ENCODE results near the gene GRIK3.

Gene GRIK3

DNA sequence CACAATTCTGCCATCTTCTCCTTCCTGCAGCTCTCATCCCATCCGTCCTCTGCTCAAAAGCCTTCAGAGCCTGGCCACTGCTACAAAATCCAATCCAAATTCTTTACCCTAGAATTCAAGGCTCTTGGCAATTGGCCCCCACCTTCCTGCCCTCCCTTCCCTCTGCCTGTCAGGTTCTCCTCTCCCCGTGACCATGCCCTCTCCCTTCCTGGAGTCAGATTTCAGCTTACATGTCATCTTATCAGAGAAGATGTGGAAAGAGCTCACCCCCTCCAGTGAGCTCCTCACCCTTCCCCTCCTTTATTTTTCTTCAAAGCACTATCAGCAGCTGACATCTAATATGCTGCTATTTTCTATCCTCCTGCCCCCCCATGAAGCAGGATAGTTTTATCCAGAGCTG lies 86.9 kb downstream of the GRIK3 start:
- Mint-ChIP-seq H3K27ac (no peak overlapping the region), H3K4me3 (no peak overlapping the region), H3K4me1 (ENCODE audit: low read depth) (no peaks in the 10 kb centered on the region), H3K9me3 (no peaks in the 10 kb centered on the region), H3K36me3 (ENCODE audit: low read depth) (no peaks in the 10 kb centered on the region), H3K27me3 (peaks cover 3% of the 10 kb centered on the region)
- intact Hi-C loops (cut with micrococcal nuclease) = no loop called here

DNA sequence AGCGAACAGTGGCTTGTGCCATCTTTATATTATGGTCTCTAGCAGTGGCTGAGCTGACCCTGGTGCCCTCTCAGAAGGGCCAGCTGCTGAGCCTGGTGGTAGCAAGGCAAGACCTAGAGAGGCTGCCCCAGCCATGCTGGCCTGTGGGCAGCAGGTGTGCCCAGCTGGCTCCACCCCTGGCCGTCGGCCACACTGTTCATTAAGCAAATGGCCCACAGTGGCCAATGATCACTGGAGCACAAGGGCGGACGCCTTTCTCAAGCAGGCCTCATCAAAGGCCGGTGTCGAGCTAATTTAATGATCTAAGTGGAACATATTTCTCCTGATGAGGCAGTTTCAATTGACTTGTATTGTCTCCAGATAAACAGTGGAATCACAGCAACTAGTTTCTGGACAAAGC lies 89.4 kb downstream of the GRIK3 start:
- H3K27me3 Mint-ChIP-seq = peaks cover 7% of the 10 kb centered on the region
- intact Hi-C loops (cut with micrococcal nuclease) = no loop called here

DNA sequence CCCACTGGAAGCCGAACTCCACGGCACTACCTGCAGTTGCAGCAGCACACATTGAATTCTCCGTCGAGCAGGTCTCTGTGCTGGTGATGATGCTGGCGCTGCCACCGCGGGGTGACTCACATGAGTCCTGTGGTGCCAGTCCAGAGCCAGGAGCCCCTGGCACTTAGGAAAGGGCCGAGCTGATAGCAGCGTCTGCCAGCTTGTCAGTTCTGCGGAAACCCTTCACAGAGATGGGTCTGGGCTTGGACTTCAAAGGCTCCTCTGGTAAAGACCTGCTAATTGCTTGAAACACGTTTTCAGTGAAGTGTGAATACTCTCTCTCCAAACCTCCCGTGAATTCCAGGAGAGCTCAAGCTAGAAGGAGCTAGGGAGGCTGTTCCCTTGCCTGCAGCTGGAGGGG lies 92.2 kb downstream of the GRIK3 start:
- no peaks in the 10 kb centered on the region for H3K4me1 Mint-ChIP-seq (ENCODE audit: low read depth)
- H3K27me3 Mint-ChIP-seq = peaks cover 7% of the 10 kb centered on the region
- H3K4me3 Mint-ChIP-seq = no peak overlapping the region
- no peaks in the 10 kb centered on the region for H3K9me3 Mint-ChIP-seq
- intact Hi-C loops (cut with micrococcal nuclease) = no loop called here
- H3K27ac Mint-ChIP-seq = no peak overlapping the region
- H3K36me3 Mint-ChIP-seq (ENCODE audit: low read depth) = no peaks in the 10 kb centered on the region

More for the DNA sequence above, 89.4 kb downstream of the GRIK3 start:
- no peak overlapping the region for H3K27ac Mint-ChIP-seq
- no peak overlapping the region for H3K4me3 Mint-ChIP-seq
- no peaks in the 10 kb centered on the region for H3K9me3 Mint-ChIP-seq
- no peaks in the 10 kb centered on the region for H3K4me1 Mint-ChIP-seq (ENCODE audit: low read depth)
- no peaks in the 10 kb centered on the region for H3K36me3 Mint-ChIP-seq (ENCODE audit: low read depth)

- Mint-ChIP-seq H3K36me3 (ENCODE audit: low read depth) (no peaks in the 10 kb centered on the region), H3K9me3 (no peaks in the 10 kb centered on the region), H3K4me3 (no peak overlapping the region), H3K27me3 (peaks cover 10% of the 10 kb centered on the region), H3K27ac (no peak overlapping the region), H3K4me1 (ENCODE audit: low read depth) (no peaks in the 10 kb centered on the region)
- intact Hi-C loops (cut with micrococcal nuclease) = no loop called here
Measured at GRCh38 chr1:36941316-36941978, 92.9 kb downstream of the GRIK3 start.

DNA sequence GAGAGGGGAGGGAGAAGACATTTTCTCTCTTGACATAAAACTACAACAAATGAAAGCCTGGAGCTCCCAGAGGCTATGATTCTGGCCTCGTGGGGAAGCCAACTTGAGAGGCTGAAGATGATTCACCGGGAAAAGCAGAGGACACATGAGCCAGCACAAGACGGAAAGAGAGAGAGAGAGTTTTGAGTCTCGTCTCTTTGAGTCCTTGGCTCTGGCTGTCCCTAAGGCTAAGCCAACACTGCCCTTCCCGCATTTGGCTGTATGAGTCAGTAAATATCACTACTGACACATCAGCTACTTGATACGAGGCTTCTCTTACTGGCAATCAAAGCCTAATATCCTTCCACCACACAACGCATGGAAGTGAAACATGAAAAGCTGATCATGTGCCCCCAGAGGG lies 95.5 kb downstream of the GRIK3 start:
- Mint-ChIP-seq H3K9me3 (no peaks in the 10 kb centered on the region), H3K4me3 (no peak overlapping the region), H3K27me3 (peaks cover 13% of the 10 kb centered on the region), H3K4me1 (ENCODE audit: low read depth) (no peaks in the 10 kb centered on the region), H3K36me3 (ENCODE audit: low read depth) (no peaks in the 10 kb centered on the region), H3K27ac (no peak overlapping the region)
- intact Hi-C loops (cut with micrococcal nuclease) = no loop called here

DNA sequence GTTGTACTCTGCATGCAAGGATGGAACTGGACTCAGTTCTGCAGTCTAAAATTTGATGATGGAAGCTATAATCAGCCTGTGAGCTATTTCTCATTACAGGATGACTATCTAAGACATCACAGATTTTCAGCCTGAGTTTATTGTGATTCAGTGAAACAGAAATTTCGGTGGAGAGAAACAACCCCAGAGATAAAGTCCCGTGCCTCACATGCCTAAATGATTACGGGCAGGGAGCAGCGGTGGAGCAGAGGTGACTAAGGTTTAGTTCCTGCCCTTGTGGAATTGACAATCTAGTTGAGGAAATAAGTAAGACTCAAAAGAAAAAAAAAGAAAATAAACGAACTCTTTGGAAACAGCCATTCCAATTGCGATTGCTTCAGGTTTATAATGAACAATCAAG lies 96.9 kb downstream of the GRIK3 start:
- Mint-ChIP-seq H3K9me3 (no peaks in the 10 kb centered on the region), H3K27me3 (peaks cover 13% of the 10 kb centered on the region), H3K4me3 (no peak overlapping the region), H3K27ac (no peak overlapping the region), H3K36me3 (ENCODE audit: low read depth) (no peaks in the 10 kb centered on the region), H3K4me1 (ENCODE audit: low read depth) (no peaks in the 10 kb centered on the region)
- intact Hi-C loops (cut with micrococcal nuclease) = no loop called here

- Mint-ChIP-seq H3K27me3 (peaks cover 11% of the 10 kb centered on the region), H3K4me3 (no peak overlapping the region), H3K36me3 (ENCODE audit: low read depth) (no peaks in the 10 kb centered on the region), H3K9me3 (no peaks in the 10 kb centered on the region), H3K27ac (no peak overlapping the region), H3K4me1 (ENCODE audit: low read depth) (no peaks in the 10 kb centered on the region)
- intact Hi-C loops (cut with micrococcal nuclease) = no loop called here
Measured at GRCh38 chr1:36934061-36934460, 100.3 kb downstream of the GRIK3 start.

DNA sequence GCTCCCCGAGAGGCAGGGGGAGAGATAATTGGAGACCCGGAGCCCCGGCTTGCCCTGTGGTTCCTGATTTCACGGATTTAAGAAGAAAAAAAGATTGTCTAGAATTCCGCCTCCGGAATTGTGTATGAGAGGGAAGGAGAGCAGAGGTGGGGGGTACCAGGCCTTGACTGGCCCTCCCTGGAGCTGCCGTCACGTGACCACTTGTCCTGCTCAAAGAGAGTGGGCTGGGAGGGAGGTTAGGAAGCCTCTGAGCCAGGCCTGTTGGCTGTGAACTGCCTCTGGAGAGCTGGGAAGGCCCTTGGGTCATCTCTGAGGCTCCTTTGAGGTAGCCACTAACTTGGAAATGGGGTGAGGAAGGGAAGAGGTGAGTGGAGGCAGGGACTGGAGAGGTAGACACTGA lies 106.5 kb downstream of the GRIK3 start:
- H3K27ac Mint-ChIP-seq = no peak overlapping the region
- peaks cover 2% of the 10 kb centered on the region for H3K27me3 Mint-ChIP-seq
- H3K4me1 Mint-ChIP-seq (ENCODE audit: low read depth) = no peaks in the 10 kb centered on the region
- no peak overlapping the region for H3K4me3 Mint-ChIP-seq
- H3K9me3 Mint-ChIP-seq = no peaks in the 10 kb centered on the region
- intact Hi-C loops (cut with micrococcal nuclease) = no loop called here
- H3K36me3 Mint-ChIP-seq (ENCODE audit: low read depth) = no peaks in the 10 kb centered on the region

DNA sequence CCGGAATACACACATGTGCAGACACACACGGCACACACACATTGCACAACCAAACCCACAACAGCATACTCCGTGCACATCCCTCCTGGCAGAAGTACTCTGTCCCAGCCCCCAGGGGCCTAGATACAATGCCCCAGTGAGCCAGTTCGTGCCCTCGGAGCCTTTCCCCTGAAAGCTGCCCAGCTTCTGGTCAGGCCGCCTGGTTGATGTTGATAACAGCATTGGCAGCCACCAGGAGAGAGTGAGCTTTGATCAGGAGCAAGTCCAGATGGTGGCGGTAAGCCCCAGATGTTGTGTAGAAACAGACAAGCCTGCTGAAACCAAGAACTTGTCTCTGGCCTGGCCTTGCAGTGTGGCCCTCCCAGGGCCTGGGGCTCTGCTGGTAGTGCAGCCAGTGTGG lies 109.1 kb downstream of the GRIK3 start:
- Mint-ChIP-seq H3K4me3 (no peak overlapping the region), H3K9me3 (no peaks in the 10 kb centered on the region), H3K27ac (no peak overlapping the region), H3K4me1 (ENCODE audit: low read depth) (no peaks in the 10 kb centered on the region), H3K27me3 (no peaks in the 10 kb centered on the region), H3K36me3 (ENCODE audit: low read depth) (no peaks in the 10 kb centered on the region)
- intact Hi-C loops (cut with micrococcal nuclease) = no loop called here

- Mint-ChIP-seq H3K36me3 (ENCODE audit: low read depth) (no peaks in the 10 kb centered on the region), H3K9me3 (no peaks in the 10 kb centered on the region), H3K27me3 (no peaks in the 10 kb centered on the region), H3K4me1 (ENCODE audit: low read depth) (no peaks in the 10 kb centered on the region), H3K27ac (no peak overlapping the region), H3K4me3 (no peak overlapping the region)
- intact Hi-C loops (cut with micrococcal nuclease) = no loop called here
Measured at GRCh38 chr1:36924282-36924811, 110.0 kb downstream of the GRIK3 start.

DNA sequence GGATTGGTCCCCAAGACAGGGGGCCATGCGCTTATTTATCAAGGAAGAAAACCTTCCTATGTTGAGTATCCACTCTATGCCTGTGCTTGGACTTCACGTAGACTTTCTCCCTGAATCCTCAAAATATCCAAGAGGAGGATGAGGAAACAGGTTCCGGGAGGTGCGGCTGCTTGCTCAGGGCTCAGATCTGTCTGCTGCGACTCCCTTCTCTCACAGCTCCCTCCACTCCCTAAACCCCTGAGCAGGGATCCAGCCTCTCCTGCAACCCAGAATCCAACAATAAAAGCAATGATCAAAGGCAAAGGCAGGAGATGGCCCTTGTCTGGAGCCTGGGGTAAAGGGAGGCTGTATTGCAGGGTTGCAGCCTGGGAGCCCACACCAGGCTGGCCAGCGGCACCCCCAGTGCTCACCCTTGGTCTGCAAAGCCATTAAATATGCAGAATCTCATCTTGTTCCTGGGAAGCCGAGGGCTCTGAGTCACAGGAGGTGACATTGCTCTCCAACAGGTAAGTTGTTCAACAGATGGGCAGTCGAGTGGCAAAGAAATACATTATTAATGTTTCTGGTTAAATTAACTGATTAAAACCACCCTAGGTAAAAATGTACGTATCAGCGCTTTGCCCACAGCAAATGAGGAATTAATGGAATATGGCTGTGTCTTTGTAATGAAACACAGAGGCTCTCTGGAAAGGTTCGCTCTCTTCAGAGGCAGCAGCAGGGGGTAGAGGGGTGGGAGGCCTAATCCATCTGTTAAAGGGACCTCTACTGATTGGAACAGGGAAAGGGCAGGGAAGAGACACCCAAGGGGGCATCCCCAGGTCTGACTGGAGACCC lies 111.5 kb downstream of the GRIK3 start:
- no peaks in the 10 kb centered on the region for H3K27me3 Mint-ChIP-seq
- no peaks in the 10 kb centered on the region for H3K9me3 Mint-ChIP-seq
- no peak overlapping the region for H3K27ac Mint-ChIP-seq

GRCh38 chr1:36922071-36922470 lies 112.2 kb downstream of the GRIK3 start:
- no peak overlapping the region for H3K27ac Mint-ChIP-seq
- intact Hi-C loops (cut with micrococcal nuclease) = no loop called here
- H3K36me3 Mint-ChIP-seq (ENCODE audit: low read depth) = no peaks in the 10 kb centered on the region
- H3K4me1 Mint-ChIP-seq (ENCODE audit: low read depth) = no peaks in the 10 kb centered on the region
- H3K27me3 Mint-ChIP-seq = no peaks in the 10 kb centered on the region
- no peaks in the 10 kb centered on the region for H3K9me3 Mint-ChIP-seq
- no peak overlapping the region for H3K4me3 Mint-ChIP-seq

More for the DNA sequence above, 111.5 kb downstream of the GRIK3 start:
- no peaks in the 10 kb centered on the region for H3K36me3 Mint-ChIP-seq (ENCODE audit: low read depth)
- no peaks in the 10 kb centered on the region for H3K4me1 Mint-ChIP-seq (ENCODE audit: low read depth)
- H3K4me3 Mint-ChIP-seq = no peak overlapping the region
- intact Hi-C loops (cut with micrococcal nuclease) = no loop called here

- no peaks in the 10 kb centered on the region for H3K36me3 Mint-ChIP-seq (ENCODE audit: low read depth)
- no peaks in the 10 kb centered on the region for H3K4me1 Mint-ChIP-seq (ENCODE audit: low read depth)
- intact Hi-C loops (cut with micrococcal nuclease) = no loop called here
- H3K27ac Mint-ChIP-seq = no peak overlapping the region
- H3K27me3 Mint-ChIP-seq = no peaks in the 10 kb centered on the region
- no peaks in the 10 kb centered on the region for H3K9me3 Mint-ChIP-seq
- H3K4me3 Mint-ChIP-seq = no peak overlapping the region
Measured at GRCh38 chr1:36920801-36921405, 113.4 kb downstream of the GRIK3 start.

GRCh38 chr1:36920371-36920770 lies 113.9 kb downstream of the GRIK3 start:
- Mint-ChIP-seq H3K36me3 (ENCODE audit: low read depth) (no peaks in the 10 kb centered on the region), H3K4me3 (no peak overlapping the region), H3K9me3 (no peaks in the 10 kb centered on the region), H3K4me1 (ENCODE audit: low read depth) (no peaks in the 10 kb centered on the region), H3K27me3 (no peaks in the 10 kb centered on the region), H3K27ac (no peak overlapping the region)
- intact Hi-C loops (cut with micrococcal nuclease) = no loop called here
